NT2/D1 (cell line): ENCODE measurements around the gene TMEM11.

Experiments
- SUZ12 ChIP-seq: IDR thresholded peaks from 2 replicates; pipeline ENCODE4 v1.6.1; 2011; ENCODE audit not compliant: insufficient read length, insufficient read depth; ENCODE audit errors: extremely low read depth
- YY1 ChIP-seq: IDR thresholded peaks from 2 replicates; pipeline ENCODE4 v1.6.1; 2011; ENCODE audit not compliant: insufficient read length, insufficient read depth
- ZNF274 ChIP-seq: IDR thresholded peaks from 2 replicates; pipeline ENCODE4 v1.6.1; 2011; ENCODE audit warnings: mild to moderate bottlenecking, low read depth, low read length

DNA sequence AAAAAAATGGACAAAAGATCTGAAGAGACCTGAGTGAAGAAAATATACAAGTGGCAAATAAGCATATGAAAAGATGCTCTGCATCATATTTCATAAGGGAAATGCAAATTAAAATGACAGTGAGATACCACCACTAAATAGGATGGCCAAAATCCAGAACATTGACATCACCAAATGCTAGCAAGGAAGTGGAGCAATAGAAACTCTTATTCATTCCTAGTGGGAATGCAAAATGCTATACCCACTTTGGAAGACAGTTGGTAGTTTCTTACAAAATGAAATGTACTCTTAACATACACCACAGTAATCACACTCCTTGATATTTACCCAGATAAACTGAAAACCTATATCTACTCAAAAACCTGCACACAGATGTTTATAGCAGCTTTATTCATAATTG is 53.6 kb downstream of the TMEM11 start:
- TF ChIP-seq ZNF274, result no peak
- no peak for TF ChIP-seq SUZ12
- no peak for TF ChIP-seq YY1
